HG03060 (cell line): ENCODE measurements around the gene MARK4.

Experiments used
- ATAC-seq: cut with Tn5 transposase; IDR thresholded peaks from one replicate; pipeline ENCODE4 v1.9.1; 2021; ENCODE audit warnings: low read depth, moderate number of reproducible peaks; ENCODE audit not compliant: unreplicated experiment

The MARK4 gene

GRCh38 chr19:45352471-45352870 is 101.4 kb downstream of the MARK4 start:
- no peak for ATAC-seq

DNA sequence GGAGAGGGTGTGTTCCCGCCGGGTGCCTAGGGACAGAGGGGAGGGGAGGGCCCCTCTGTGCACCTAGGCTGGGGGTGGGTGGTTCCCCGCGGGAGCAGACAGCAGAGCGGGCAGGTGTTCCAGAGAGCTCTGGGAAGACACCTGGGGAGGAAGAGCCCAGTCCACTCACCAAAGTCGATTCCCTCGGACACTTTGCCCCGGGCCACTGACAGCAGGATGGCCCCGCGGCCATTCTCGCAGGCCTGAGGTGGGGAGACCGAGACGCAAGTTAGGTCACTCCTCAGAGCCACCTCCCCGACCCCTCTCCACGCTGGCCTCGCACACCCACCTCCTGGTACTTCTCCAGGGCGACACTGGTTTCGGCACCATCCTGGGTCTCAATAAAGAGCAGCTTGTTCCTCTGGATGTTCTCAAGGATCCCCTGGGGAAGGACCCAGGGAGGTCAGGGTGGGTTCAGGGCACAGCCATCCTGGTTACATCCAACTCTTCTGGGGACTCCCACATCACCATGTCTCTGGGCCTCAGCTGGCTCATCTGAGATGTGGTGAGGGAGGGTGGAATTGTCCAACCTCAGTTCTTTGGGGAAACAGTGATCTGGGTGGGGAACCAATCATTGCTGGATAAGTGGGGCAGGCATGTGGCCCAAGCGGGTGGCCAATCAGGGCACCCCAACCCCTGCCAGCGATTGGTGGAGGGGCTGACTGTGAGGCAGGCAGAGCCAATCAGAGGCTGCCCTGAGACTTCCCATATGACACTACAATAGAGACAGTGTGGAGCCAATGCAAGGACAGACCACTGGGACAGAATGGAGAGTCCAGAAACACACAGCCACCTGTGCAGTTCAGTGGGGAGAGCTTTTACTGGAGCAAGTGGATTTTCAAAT is 102.1 kb downstream of the MARK4 start:
- no peak for ATAC-seq

GRCh38 chr19:45354241-45354842 is 103.3 kb downstream of the MARK4 start:
- no peak for ATAC-seq
